Breast epithelium (tissue), 3 donors: ENCODE measurements around the gene PLXNC1.

ENCODE experiments used
- POLR2A ChIP-seq: fragments of 450-650 bp; IDR thresholded peaks from one replicate; pipeline ENCODE4 v1.6.1; 2016; ENCODE audit warnings: antibody characterized with exemption, mild to moderate bottlenecking, moderate library complexity
- POLR2AphosphoS5 ChIP-seq, 3 donors: sonication (generic); formaldehyde crosslinking; IDR thresholded peaks; one replicate each; pipeline ENCODE4 v1.6.1; 2017; ENCODE audit warnings: antibody characterized with exemption in 3 of 3
- TF ChIP-seq, protein P1 (sequence below), 3 donors: fragments of 450-650 bp; IDR thresholded peaks; one replicate each; pipeline ENCODE4 v1.5.1; 2016 to 2017; ENCODE audit warnings: antibody characterized with exemption in 3 of 3, mild to moderate bottlenecking in 3 of 3, moderate library complexity in 3 of 3

DNA sequence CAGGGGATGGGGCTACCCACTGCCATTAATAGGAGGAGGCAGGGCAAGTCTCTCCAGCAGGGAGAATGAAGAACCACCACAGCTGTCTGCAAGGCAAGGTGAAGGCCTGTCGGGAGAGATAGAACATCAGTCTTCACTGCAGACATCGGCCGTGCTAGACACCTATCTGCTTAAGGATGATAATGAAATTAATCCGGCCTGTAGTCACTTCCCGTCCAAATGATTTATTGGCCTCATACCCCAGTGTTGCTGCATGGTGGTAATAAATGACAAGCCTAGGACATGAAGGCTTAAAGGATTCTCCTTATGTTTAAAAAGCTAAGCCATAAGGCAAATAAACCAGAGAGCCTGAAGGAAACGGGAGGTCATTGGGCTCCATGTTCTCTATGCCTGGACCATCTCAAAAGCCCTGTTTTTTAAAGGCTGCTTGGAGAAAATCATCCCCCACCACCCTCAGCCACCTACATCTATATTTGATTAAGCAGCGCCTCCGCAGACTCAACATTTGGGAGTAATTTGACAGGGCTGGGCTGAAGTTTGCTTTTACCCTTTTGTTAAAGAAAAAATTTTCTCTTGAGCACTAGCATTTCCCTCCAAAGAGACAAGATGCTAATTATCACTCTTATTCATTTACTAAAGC lies 137.7 kb downstream of the PLXNC1 start:
- TF ChIP-seq, protein P1, sequence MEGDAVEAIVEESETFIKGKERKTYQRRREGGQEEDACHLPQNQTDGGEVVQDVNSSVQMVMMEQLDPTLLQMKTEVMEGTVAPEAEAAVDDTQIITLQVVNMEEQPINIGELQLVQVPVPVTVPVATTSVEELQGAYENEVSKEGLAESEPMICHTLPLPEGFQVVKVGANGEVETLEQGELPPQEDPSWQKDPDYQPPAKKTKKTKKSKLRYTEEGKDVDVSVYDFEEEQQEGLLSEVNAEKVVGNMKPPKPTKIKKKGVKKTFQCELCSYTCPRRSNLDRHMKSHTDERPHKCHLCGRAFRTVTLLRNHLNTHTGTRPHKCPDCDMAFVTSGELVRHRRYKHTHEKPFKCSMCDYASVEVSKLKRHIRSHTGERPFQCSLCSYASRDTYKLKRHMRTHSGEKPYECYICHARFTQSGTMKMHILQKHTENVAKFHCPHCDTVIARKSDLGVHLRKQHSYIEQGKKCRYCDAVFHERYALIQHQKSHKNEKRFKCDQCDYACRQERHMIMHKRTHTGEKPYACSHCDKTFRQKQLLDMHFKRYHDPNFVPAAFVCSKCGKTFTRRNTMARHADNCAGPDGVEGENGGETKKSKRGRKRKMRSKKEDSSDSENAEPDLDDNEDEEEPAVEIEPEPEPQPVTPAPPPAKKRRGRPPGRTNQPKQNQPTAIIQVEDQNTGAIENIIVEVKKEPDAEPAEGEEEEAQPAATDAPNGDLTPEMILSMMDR (IDR thresholded peaks at IDR 0.05) = no peak
- TF ChIP-seq POLR2AphosphoS5 (IDR thresholded peaks at IDR 0.05) (no peak), POLR2A (no peak)
